GM19452 (cell line): ENCODE results near the gene PRKN.
"Not testable (repeated sequence)": the region's sequence is repeated elsewhere in the genome, so short reads cannot be mapped to it uniquely, and the experiment has no call there.

Experiments
- ATAC-seq: cut with Tn5 transposase; IDR thresholded peaks from one replicate; pipeline ENCODE4 v1.9.1; 2021; ENCODE audit not compliant: unreplicated experiment

The PRKN gene

DNA sequence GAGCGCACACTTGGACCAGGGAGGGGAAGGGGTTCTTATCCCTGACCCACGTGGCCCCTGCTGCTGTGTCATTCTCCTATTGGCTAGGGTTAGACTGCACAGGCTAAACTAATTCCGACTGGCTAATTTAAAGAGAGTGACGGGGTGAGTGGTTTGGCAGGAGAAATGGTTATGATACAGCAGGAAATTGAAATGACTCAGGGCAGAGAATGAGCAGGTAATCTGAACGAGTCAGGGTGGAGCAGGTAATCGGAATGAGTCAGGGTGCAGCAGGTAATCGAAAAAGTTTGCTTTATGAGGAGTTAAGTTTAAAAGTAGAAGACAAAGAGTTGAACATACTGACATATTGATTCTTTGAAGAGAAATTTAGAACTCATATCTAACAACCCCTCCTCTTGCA lies 1417.8 kb downstream of the PRKN start:
- not testable (repeated sequence) for ATAC-seq

GRCh38 chr6:161308075-161308655 lies 1419.4 kb downstream of the PRKN start:
- ATAC-seq: no peak

DNA sequence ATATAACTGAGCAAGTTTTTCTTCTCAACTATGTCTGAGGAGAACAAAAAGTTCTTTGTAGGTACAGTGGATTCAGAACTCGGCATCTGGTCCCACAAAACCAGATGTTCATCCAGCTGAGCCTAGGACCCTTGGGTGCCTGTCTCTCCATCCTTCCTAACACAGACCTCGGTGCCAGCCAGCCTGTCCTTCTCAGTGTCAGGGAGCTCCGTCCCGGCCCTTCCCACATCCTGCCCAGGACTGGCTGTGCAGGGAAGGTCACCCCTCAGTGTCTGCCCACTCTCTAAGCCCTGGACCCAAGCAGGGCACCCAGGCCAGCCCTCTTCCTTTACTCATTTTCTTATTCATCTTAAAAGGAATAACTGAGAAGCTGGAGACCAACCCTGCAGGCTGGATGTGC lies 1421.7 kb downstream of the PRKN start:
- no peak for ATAC-seq

- ATAC-seq: no peak
These were observed 1423.8 kb downstream of the PRKN start for GRCh38 chr6:161303628-161304340.

- no peak for ATAC-seq
These were observed 1424.6 kb downstream of the PRKN start for GRCh38 chr6:161302949-161303348.

GRCh38 chr6:161301338-161301737 lies 1426.2 kb downstream of the PRKN start:
- no peak for ATAC-seq

- no peak for ATAC-seq
These were observed 1426.7 kb downstream of the PRKN start for GRCh38 chr6:161300823-161301222.

GRCh38 chr6:161299726-161300125 lies 1427.8 kb downstream of the PRKN start:
- ATAC-seq: no peak
